ENCODE data around the gene DDX1.

DDX1 gene

GRCh38 chr2:15652801-15653200 lies 61.1 kb downstream of the DDX1 start:
- Histone ChIP-seq H3K4me3 (ENCODE audit: low read depth in 1 of 2, low read length in 2 of 2) (no peak overlapping the region), H3K27ac (ENCODE audit: low read length) (no peak overlapping the region), H3K9me3 (ENCODE audit: control insufficient read depth in 1 of 2, low read length in 2 of 2) (no peaks in the 10 kb centered on the region), H3K4me1 (ENCODE audit: control insufficient read depth in 1 of 2, insufficient read depth in 2 of 2, low read length in 2 of 2) (no peaks in the 10 kb centered on the region), H3K36me3 (ENCODE audit: control insufficient read depth in 1 of 2, insufficient read depth in 2 of 2, low read length in 2 of 2) (no peaks in the 10 kb centered on the region), H3K27me3 (ENCODE audit: low read depth, low read length) (no peaks in the 10 kb centered on the region)

DNA sequence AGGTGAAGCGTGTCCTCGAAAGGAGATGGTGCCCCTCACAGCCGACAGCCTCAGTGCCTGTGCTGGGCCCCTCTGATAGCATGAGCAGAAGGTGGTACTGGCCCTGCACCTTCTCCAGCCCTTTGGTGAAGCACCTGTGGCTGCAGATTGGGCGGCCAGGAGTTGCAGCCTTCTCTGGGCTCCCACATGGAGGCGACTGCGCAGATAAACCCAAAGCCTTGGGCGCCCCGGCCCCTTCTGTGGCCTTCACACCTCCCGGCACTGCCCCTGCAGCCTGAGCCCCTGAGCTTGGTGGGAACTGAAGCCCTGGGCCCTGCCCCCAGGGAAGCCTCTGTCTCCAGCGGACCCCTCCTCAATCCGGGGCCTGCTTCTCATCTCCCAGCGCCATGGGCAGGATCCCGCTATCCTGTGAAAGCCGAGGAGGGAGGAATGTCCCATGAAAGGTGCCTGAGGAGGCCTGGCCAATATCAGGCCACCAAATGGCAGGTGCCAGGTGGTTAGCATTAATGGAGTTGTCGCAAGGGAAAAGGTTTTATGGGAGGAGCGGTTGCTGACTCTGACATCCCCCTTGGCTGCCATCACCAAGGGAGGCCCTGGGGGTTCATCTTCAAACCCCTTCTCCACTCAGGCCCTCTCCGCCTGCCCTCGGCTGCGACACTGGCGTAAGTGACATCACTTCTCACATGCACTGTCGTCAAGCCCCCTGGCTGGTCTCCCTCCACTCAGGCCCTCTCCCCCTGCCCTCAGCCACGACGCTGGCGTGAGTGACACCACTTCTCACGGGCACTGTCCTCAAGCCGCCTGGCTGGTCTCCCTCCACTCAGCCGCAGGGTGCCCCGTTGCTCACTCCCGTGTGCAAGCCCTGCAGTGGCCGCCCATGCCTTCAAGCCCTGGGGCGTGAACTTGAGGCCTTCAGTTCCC lies 62.4 kb downstream of the DDX1 start:
- Histone ChIP-seq H3K27ac (ENCODE audit: low read length) (no peak overlapping the region), H3K27me3 (ENCODE audit: low read depth, low read length) (no peaks in the 10 kb centered on the region), H3K36me3 (ENCODE audit: control insufficient read depth in 1 of 2, insufficient read depth in 2 of 2, low read length in 2 of 2) (no peaks in the 10 kb centered on the region), H3K4me1 (ENCODE audit: control insufficient read depth in 1 of 2, insufficient read depth in 2 of 2, low read length in 2 of 2) (no peaks in the 10 kb centered on the region), H3K4me3 (ENCODE audit: low read depth in 1 of 2, low read length in 2 of 2) (no peak overlapping the region), H3K9me3 (ENCODE audit: control insufficient read depth in 1 of 2, low read length in 2 of 2) (no peaks in the 10 kb centered on the region)

DNA sequence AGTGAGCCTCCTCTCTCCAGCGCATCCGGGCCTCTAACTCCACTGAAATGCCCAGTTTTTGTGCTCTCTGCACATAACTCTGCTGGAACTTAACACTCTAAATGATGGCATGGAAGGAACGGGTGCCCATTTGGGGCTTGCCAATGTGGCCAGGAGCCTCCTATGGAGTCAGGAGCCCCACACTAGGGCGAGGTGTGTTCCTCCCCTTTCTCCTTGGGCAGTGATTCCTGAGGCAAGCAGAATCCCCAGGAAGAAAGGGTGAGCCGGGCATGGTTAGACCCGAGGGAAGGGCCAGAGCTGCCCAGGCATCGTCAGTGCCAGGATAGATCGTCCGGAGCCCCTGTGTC lies 63.0 kb downstream of the DDX1 start:
- Histone ChIP-seq H3K27ac (ENCODE audit: low read length) (no peak overlapping the region), H3K27me3 (ENCODE audit: low read depth, low read length) (no peaks in the 10 kb centered on the region), H3K4me1 (ENCODE audit: control insufficient read depth in 1 of 2, insufficient read depth in 2 of 2, low read length in 2 of 2) (no peaks in the 10 kb centered on the region), H3K4me3 (ENCODE audit: low read depth in 1 of 2, low read length in 2 of 2) (no peak overlapping the region), H3K9me3 (ENCODE audit: control insufficient read depth in 1 of 2, low read length in 2 of 2) (no peaks in the 10 kb centered on the region), H3K36me3 (ENCODE audit: control insufficient read depth in 1 of 2, insufficient read depth in 2 of 2, low read length in 2 of 2) (no peaks in the 10 kb centered on the region)

GRCh38 chr2:15655123-15655887 lies 63.6 kb downstream of the DDX1 start:
- Histone ChIP-seq H3K9me3 (ENCODE audit: control insufficient read depth in 1 of 2, low read length in 2 of 2) (no peaks in the 10 kb centered on the region), H3K36me3 (ENCODE audit: control insufficient read depth in 1 of 2, insufficient read depth in 2 of 2, low read length in 2 of 2) (no peaks in the 10 kb centered on the region)

DNA sequence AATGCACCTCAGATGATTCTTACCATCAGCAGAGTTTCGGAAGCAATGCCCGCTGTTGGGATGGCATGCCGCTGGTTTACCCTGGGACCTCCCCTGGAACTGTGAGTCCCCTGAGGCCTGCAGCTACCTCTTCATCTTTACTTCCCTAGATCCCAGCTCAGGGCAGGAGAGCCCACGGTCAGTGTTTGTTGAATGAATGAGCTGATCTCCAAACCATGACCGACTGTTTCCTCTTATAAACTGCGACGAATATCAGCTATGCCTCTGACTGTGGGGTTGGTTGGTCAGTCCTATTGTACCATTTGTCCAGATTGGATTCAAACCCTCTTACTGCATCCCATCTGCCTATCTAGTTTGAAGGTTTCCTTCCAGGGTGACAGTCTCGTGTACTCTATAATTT lies 64.4 kb downstream of the DDX1 start:
- Histone ChIP-seq H3K36me3 (ENCODE audit: control insufficient read depth in 1 of 2, insufficient read depth in 2 of 2, low read length in 2 of 2) (no peaks in the 10 kb centered on the region), H3K4me3 (ENCODE audit: low read depth in 1 of 2, low read length in 2 of 2) (no peak overlapping the region), H3K27me3 (ENCODE audit: low read depth, low read length) (no peaks in the 10 kb centered on the region), H3K4me1 (ENCODE audit: control insufficient read depth in 1 of 2, insufficient read depth in 2 of 2, low read length in 2 of 2) (no peaks in the 10 kb centered on the region), H3K9me3 (ENCODE audit: control insufficient read depth in 1 of 2, low read length in 2 of 2) (no peaks in the 10 kb centered on the region), H3K27ac (ENCODE audit: low read length) (no peak overlapping the region)

More at GRCh38 chr2:15655123-15655887, 63.6 kb downstream of the DDX1 start:
- Histone ChIP-seq H3K27ac (ENCODE audit: low read length) (no peak overlapping the region), H3K4me1 (ENCODE audit: control insufficient read depth in 1 of 2, insufficient read depth in 2 of 2, low read length in 2 of 2) (no peaks in the 10 kb centered on the region), H3K4me3 (ENCODE audit: low read depth in 1 of 2, low read length in 2 of 2) (no peak overlapping the region), H3K27me3 (ENCODE audit: low read depth, low read length) (no peaks in the 10 kb centered on the region)

GRCh38 chr2:15657759-15658158 lies 66.1 kb downstream of the DDX1 start:
- Histone ChIP-seq H3K4me1 (ENCODE audit: control insufficient read depth in 1 of 2, insufficient read depth in 2 of 2, low read length in 2 of 2) (no peaks in the 10 kb centered on the region), H3K27me3 (ENCODE audit: low read depth, low read length) (no peaks in the 10 kb centered on the region), H3K36me3 (ENCODE audit: control insufficient read depth in 1 of 2, insufficient read depth in 2 of 2, low read length in 2 of 2) (no peaks in the 10 kb centered on the region), H3K9me3 (ENCODE audit: control insufficient read depth in 1 of 2, low read length in 2 of 2) (no peaks in the 10 kb centered on the region), H3K27ac (ENCODE audit: low read length) (no peak overlapping the region), H3K4me3 (ENCODE audit: low read depth in 1 of 2, low read length in 2 of 2) (no peak overlapping the region)

DNA sequence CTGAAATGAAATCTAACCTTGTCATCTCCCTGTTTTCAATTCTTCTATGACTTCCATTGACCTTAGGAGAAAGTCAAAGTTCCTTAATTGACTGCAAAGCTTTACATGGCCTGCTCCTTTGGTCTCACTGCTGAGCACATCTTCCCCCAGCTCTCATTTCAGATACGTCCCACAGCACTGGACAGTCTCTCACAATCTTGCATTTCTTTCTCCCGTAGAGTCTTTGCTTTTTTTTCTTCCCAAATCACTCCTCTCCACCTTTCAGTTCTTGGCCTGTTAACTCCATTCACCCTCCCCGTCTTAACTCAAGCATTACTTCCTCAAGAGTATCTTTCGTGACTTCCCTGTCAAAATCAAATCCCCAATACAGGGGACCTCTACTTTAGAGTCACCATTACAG lies 67.2 kb downstream of the DDX1 start:
- H3K36me3 ChIP-seq (ENCODE audit: control insufficient read depth in 1 of 2, insufficient read depth in 2 of 2, low read length in 2 of 2): no peaks in the 10 kb centered on the region
- no peak overlapping the region for H3K27ac ChIP-seq (ENCODE audit: low read length)
- H3K27me3 ChIP-seq (ENCODE audit: low read depth, low read length): no peaks in the 10 kb centered on the region
- no peaks in the 10 kb centered on the region for H3K4me1 ChIP-seq (ENCODE audit: control insufficient read depth in 1 of 2, insufficient read depth in 2 of 2, low read length in 2 of 2)
- peaks cover 0 to 2% of the 10 kb centered on the region in 2 donors for H3K9me3 ChIP-seq (ENCODE audit: control insufficient read depth in 1 of 2, low read length in 2 of 2)
- no peak overlapping the region for H3K4me3 ChIP-seq (ENCODE audit: low read depth in 1 of 2, low read length in 2 of 2)

- H3K27me3 ChIP-seq (ENCODE audit: low read depth, low read length): no peaks in the 10 kb centered on the region
- no peak overlapping the region for H3K4me3 ChIP-seq (ENCODE audit: low read depth in 1 of 2, low read length in 2 of 2)
- H3K9me3 ChIP-seq (ENCODE audit: control insufficient read depth in 1 of 2, low read length in 2 of 2): peaks cover 0 to 3% of the 10 kb centered on the region in 2 donors
- no peaks in the 10 kb centered on the region for H3K36me3 ChIP-seq (ENCODE audit: control insufficient read depth in 1 of 2, insufficient read depth in 2 of 2, low read length in 2 of 2)
- H3K4me1 ChIP-seq (ENCODE audit: control insufficient read depth in 1 of 2, insufficient read depth in 2 of 2, low read length in 2 of 2): no peaks in the 10 kb centered on the region
- H3K27ac ChIP-seq (ENCODE audit: low read length): no peak overlapping the region
These were observed 69.0 kb downstream of the DDX1 start for GRCh38 chr2:15660491-15661294.

- H3K27me3 ChIP-seq (ENCODE audit: low read depth, low read length): no peaks in the 10 kb centered on the region
- no peaks in the 10 kb centered on the region for H3K4me1 ChIP-seq (ENCODE audit: control insufficient read depth in 1 of 2, insufficient read depth in 2 of 2, low read length in 2 of 2)
- H3K4me3 ChIP-seq (ENCODE audit: low read depth in 1 of 2, low read length in 2 of 2): no peak overlapping the region
- H3K27ac ChIP-seq (ENCODE audit: low read length): no peak overlapping the region
- peaks cover 0 to 3% of the 10 kb centered on the region in 2 donors for H3K9me3 ChIP-seq (ENCODE audit: control insufficient read depth in 1 of 2, low read length in 2 of 2)
- no peaks in the 10 kb centered on the region for H3K36me3 ChIP-seq (ENCODE audit: control insufficient read depth in 1 of 2, insufficient read depth in 2 of 2, low read length in 2 of 2)
These were observed 69.6 kb downstream of the DDX1 start for GRCh38 chr2:15661295-15661569.

DNA sequence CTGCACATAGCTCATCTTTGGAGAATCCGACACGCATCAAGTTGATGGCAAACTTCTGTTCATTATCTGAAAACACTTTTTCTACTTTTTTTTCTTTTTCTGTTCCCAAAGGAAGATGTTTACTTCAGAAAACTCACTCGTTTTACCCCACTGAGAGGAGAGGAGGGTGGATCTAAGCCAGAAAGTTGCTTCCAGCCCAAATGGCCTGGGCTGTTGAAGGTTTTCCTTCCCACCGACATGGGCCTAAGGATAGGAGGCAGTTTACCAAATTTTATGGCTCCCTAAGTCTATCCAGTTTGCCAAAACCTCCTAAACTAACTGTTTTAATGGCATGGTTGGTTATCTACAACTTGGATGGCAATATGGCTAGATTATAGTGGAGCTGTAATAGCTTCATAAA lies 70.4 kb downstream of the DDX1 start:
- Histone ChIP-seq H3K9me3 (ENCODE audit: control insufficient read depth in 1 of 2, low read length in 2 of 2) (peaks cover 0 to 3% of the 10 kb centered on the region in 2 donors), H3K27me3 (ENCODE audit: low read depth, low read length) (no peaks in the 10 kb centered on the region), H3K4me1 (ENCODE audit: control insufficient read depth in 1 of 2, insufficient read depth in 2 of 2, low read length in 2 of 2) (no peaks in the 10 kb centered on the region), H3K4me3 (ENCODE audit: low read depth in 1 of 2, low read length in 2 of 2) (no peak overlapping the region), H3K27ac (ENCODE audit: low read length) (no peak overlapping the region), H3K36me3 (ENCODE audit: control insufficient read depth in 1 of 2, insufficient read depth in 2 of 2, low read length in 2 of 2) (no peaks in the 10 kb centered on the region)

- Histone ChIP-seq H3K27me3 (ENCODE audit: low read depth, low read length) (no peaks in the 10 kb centered on the region), H3K27ac (ENCODE audit: low read length) (no peak overlapping the region), H3K4me1 (ENCODE audit: control insufficient read depth in 1 of 2, insufficient read depth in 2 of 2, low read length in 2 of 2) (no peaks in the 10 kb centered on the region), H3K4me3 (ENCODE audit: low read depth in 1 of 2, low read length in 2 of 2) (no peak overlapping the region), H3K9me3 (ENCODE audit: control insufficient read depth in 1 of 2, low read length in 2 of 2) (peaks cover 0 to 3% of the 10 kb centered on the region in 2 donors), H3K36me3 (ENCODE audit: control insufficient read depth in 1 of 2, insufficient read depth in 2 of 2, low read length in 2 of 2) (no peaks in the 10 kb centered on the region)
These were observed 70.9 kb downstream of the DDX1 start for GRCh38 chr2:15662579-15662978.
